Upper lobe of left lung (tissue), 6 donors: ENCODE results near the gene PHF11. TPM values are rescaled to one million over a fixed set of nuclear protein-coding genes. Genes with fewer than 3 reads are reported as not detected.

Source experiments
- ATAC-seq, 2 donors: fragments of 200-7000 bp; cut with Tn5 transposase; one replicate each; pipeline ENCODE4 v1.9.1; 2022; ENCODE audit warnings: mild to moderate bottlenecking in 2 of 2, moderate library complexity in 2 of 2; ENCODE audit not compliant: low FRiP score in 2 of 2
- DNase-seq, 2 donors: peaks; one replicate each; pipeline ENCODE4 v3.0.0-alpha.2; 2019 to 2020
- H3K27ac ChIP-seq, 4 donors: fragments of 200-600 bp; sonication (generic); one replicate each; pipeline ENCODE4 v1.5.1; 2016 to 2019
- H3K27me3 ChIP-seq, 4 donors: fragments of 200-600 bp; sonication (generic); one replicate each; pipeline ENCODE4 v1.5.1; 2017 to 2019
- H3K36me3 ChIP-seq, 4 donors: fragments of 200-600 bp; sonication (generic); one replicate each; pipeline ENCODE4 v1.5.1; 2016 to 2019
- H3K4me1 ChIP-seq, 4 donors: fragments of 200-600 bp; sonication (generic); one replicate each; pipeline ENCODE4 v1.5.1; 2018 to 2019
- H3K4me3 ChIP-seq, 4 donors: fragments of 200-600 bp; sonication (generic); one replicate each; pipeline ENCODE4 v1.5.1; 2017 to 2019; ENCODE audit warnings: mild to moderate bottlenecking in 2 of 4, moderate library complexity in 1 of 4
- H3K9me3 ChIP-seq, 4 donors: fragments of 200-600 bp; sonication (generic); one replicate each; pipeline ENCODE4 v1.5.1; 2018 to 2019
- EP300 ChIP-seq, 4 donors: sonication (generic); formaldehyde crosslinking; IDR thresholded peaks; one replicate each; pipeline ENCODE4 v1.5.1; 2017; ENCODE audit warnings: antibody characterized with exemption in 4 of 4, control low read depth in 2 of 4
- POLR2A ChIP-seq, 4 donors: fragments of 450-650 bp; IDR thresholded peaks; one replicate each; pipeline ENCODE4 v1.5.1; 2016 to 2017; ENCODE audit warnings: antibody characterized with exemption in 4 of 4, mild to moderate bottlenecking in 2 of 4
- POLR2AphosphoS5 ChIP-seq, 2 donors: sonication (generic); formaldehyde crosslinking; IDR thresholded peaks; one replicate each; pipeline ENCODE4 v1.5.1; 2017; ENCODE audit warnings: antibody characterized with exemption in 2 of 2
- WGBS, 2 donors: methylation state at CpG; one replicate each; pipeline ENCODE4 v1.1.5; 2017 to 2018; 5-methylcytosine and 5-hydroxymethylcytosine counted together
- total RNA-seq, 6 donors: library from RNA; depleted of rRNA in 4 of 6; stranded (reverse); fragments of >200 nt in 4 of 6; gene quantifications; one replicate each; pipeline versions ENCODE4 v1.1.0 to v1.2.1, GENCODE V29; 2016 to 2021
- TF ChIP-seq, protein P1 (sequence below), 6 experiments: fragments of 450-650 bp in 4 of 6; fragments of 200-600 bp in 2 of 6; sonication (generic) in 2 of 6; IDR thresholded peaks; one replicate each; pipeline ENCODE4 v1.5.1; 2016 to 2019; ENCODE audit warnings: antibody characterized with exemption in 6 of 6
- donor health status: DM: no; HTN: no; CAD: no; lungs with moderate emphysema.
- donor health status: DM: no; HTN: yes; CAD: no; lungs with severe emphysema.

Gene PHF11
- total RNA-seq, 6 donors from 2014 or later: 27.1 to 89.1 (median 39.3) TPM

GRCh38 chr13:49521224-49521623, 25.5 kb downstream of the PHF11 start:
- Histone ChIP-seq H3K27me3 (no peaks in the 10 kb centered on the region), H3K9me3 (no peaks in the 10 kb centered on the region), H3K27ac (no peak overlapping the region), H3K4me3 (no peak overlapping the region), H3K36me3 (peaks cover 0 to 82% (median 32%) of the 10 kb centered on the region in 4 donors), H3K4me1 (no peaks in the 10 kb centered on the region)
- DNase-seq (no peak), ATAC-seq (no peak)
- TF ChIP-seq POLR2AphosphoS5 (IDR thresholded peaks at IDR 0.05) (no peak), POLR2A (IDR thresholded peaks at IDR 0.05) (no peak), EP300 (IDR thresholded peaks at IDR 0.05) (no peak)
- TF ChIP-seq, protein P1, sequence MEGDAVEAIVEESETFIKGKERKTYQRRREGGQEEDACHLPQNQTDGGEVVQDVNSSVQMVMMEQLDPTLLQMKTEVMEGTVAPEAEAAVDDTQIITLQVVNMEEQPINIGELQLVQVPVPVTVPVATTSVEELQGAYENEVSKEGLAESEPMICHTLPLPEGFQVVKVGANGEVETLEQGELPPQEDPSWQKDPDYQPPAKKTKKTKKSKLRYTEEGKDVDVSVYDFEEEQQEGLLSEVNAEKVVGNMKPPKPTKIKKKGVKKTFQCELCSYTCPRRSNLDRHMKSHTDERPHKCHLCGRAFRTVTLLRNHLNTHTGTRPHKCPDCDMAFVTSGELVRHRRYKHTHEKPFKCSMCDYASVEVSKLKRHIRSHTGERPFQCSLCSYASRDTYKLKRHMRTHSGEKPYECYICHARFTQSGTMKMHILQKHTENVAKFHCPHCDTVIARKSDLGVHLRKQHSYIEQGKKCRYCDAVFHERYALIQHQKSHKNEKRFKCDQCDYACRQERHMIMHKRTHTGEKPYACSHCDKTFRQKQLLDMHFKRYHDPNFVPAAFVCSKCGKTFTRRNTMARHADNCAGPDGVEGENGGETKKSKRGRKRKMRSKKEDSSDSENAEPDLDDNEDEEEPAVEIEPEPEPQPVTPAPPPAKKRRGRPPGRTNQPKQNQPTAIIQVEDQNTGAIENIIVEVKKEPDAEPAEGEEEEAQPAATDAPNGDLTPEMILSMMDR (IDR thresholded peaks at IDR 0.05): no peak
- 89 to 93% methylated on average over 4 of the region's 4 CpGs for WGBS, 2 donors

GRCh38 chr13:49524740-49525501, 29.2 kb downstream of the PHF11 start:
- TF ChIP-seq, protein P1 (IDR thresholded peaks at IDR 0.05): no peak
- no peak for TF ChIP-seq EP300 (IDR thresholded peaks at IDR 0.05)
- TF ChIP-seq POLR2A (IDR thresholded peaks at IDR 0.05): no peak
- no peak for TF ChIP-seq POLR2AphosphoS5 (IDR thresholded peaks at IDR 0.05)
- no peak overlapping the region for H3K4me3 ChIP-seq
- no peaks in the 10 kb centered on the region for H3K9me3 ChIP-seq
- peaks cover 0 to 73% (median 21%) of the 10 kb centered on the region in 4 donors for H3K36me3 ChIP-seq
- no peaks in the 10 kb centered on the region for H3K4me1 ChIP-seq
- no peak for ATAC-seq
- WGBS, 2 donors: 81 to 96% methylated on average over 5 of the region's 5 CpGs
- DNase-seq: no peak
- peak overlapping the region in 1 of 4 donors; percentile 12 for H3K27ac ChIP-seq
- no peaks in the 10 kb centered on the region for H3K27me3 ChIP-seq

DNA sequence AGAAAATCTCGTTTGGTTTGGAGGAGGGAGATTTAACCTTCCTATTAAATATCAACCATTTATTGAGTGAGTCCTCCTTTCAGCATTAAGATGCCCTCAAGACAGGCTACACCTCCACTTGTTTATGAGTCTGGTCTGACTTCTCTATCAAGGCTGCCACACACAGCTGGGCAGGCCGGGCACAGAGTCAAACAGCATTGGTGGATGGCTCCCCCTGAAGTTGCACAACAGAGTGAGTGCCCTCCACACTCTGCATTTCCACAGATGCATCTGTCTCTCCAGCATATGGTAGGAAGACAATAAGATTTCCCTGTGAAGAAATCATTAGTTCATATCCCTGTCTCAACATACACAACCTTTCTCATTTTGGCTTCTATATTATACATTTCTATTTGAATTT, 31.4 kb downstream of the PHF11 start:
- WGBS, 2 donors: 57 to 67% methylated on average over 2 of the region's 2 CpGs
- ATAC-seq (no peak), DNase-seq (no peak)
- H3K27me3 ChIP-seq: no peaks in the 10 kb centered on the region
- no peak for TF ChIP-seq EP300 (IDR thresholded peaks at IDR 0.05)
- TF ChIP-seq POLR2AphosphoS5 (IDR thresholded peaks at IDR 0.05): no peak
- no peaks in the 10 kb centered on the region for H3K9me3 ChIP-seq
- no peaks in the 10 kb centered on the region for H3K4me1 ChIP-seq
- peaks cover 0 to 52% (median 12%) of the 10 kb centered on the region in 4 donors for H3K36me3 ChIP-seq
- H3K4me3 ChIP-seq: no peak overlapping the region
- no peak overlapping the region for H3K27ac ChIP-seq

DNA sequence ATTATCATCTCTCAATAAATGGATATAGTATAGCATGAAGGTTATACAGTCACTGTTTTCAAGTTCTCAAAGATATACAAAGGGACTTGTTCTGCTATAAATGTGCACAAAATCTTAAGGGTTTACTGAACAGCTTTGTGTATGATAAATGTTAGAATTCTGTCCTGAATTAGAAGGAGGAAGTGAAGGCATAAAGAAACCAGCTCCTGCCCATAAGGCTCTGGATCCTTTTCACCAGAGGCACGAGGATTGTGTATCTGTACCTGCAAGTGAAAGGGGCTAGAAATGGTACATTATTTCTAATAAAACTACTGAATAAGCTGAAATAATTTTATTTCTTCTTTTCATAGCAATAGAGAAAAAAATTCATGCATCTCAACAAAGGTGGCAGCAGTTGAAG, 32.4 kb downstream of the PHF11 start:
- no peaks in the 10 kb centered on the region for H3K9me3 ChIP-seq
- WGBS, 2 donors: 65 to 70% methylated on average over 1 of the region's 1 CpG
- no peaks in the 10 kb centered on the region for H3K27me3 ChIP-seq
- no peaks in the 10 kb centered on the region for H3K4me1 ChIP-seq
- TF ChIP-seq POLR2AphosphoS5 (IDR thresholded peaks at IDR 0.05) (no peak), EP300 (IDR thresholded peaks at IDR 0.05) (no peak), POLR2A (IDR thresholded peaks at IDR 0.05) (no peak)
- TF ChIP-seq, protein P1 (IDR thresholded peaks at IDR 0.05): no peak
- H3K36me3 ChIP-seq: peaks cover 0 to 43% (median 8%) of the 10 kb centered on the region in 4 donors
- DNase-seq (no peak), ATAC-seq (no peak)
- H3K27ac ChIP-seq: no peak overlapping the region
- H3K4me3 ChIP-seq: no peak overlapping the region

DNA sequence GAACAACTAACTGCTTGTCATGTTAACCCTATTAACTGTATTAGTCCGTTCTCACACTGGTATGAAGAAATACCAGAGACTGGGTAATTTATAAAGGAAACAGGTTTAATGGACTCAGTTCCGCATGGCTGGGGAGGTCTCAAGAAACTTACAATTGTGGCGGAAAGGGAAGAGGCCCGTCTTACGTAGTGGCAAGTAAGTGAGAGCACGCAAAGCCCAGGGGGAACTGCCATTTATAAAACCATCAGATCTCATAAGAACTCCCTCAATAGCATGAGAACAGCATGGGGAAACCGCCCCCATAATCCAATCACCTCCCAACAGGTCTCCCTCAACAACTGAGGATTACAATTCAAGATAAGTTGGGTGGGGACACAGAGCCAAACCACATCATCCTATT, 34.7 kb downstream of the PHF11 start:
- no peaks in the 10 kb centered on the region for H3K9me3 ChIP-seq
- ATAC-seq (no peak), DNase-seq (peak in 1 of 2 donors; percentile 31)
- H3K4me3 ChIP-seq: no peak overlapping the region
- no peak overlapping the region for H3K27ac ChIP-seq
- 70 to 78% methylated on average over 7 of the region's 7 CpGs for WGBS, 2 donors
- H3K4me1 ChIP-seq: no peaks in the 10 kb centered on the region
- no peaks in the 10 kb centered on the region for H3K27me3 ChIP-seq
- TF ChIP-seq POLR2AphosphoS5 (IDR thresholded peaks at IDR 0.05) (no peak), EP300 (IDR thresholded peaks at IDR 0.05) (no peak), POLR2A (IDR thresholded peaks at IDR 0.05) (no peak)
- TF ChIP-seq, protein P1 (IDR thresholded peaks at IDR 0.05): no peak
- peaks cover 0 to 33% (median 4%) of the 10 kb centered on the region in 4 donors for H3K36me3 ChIP-seq
